Thyroid gland (tissue), 4 donors: Measurements from ENCODE around the gene ADAMTS13.

Source experiments
- CTCF ChIP-seq, 6 experiments: fragments of 200-600 bp in 3 of 6; fragments of 450-650 bp in 3 of 6; sonication (generic) in 3 of 6; IDR thresholded peaks; one replicate each; pipeline ENCODE4 v1.5.1; 2016 to 2019; ENCODE audit warnings: antibody characterized with exemption in 6 of 6, mild to moderate bottlenecking in 2 of 6, inconsistent platforms in 1 of 6, moderate library complexity in 1 of 6
- POLR2A ChIP-seq, 2 donors: fragments of 450-650 bp; IDR thresholded peaks; one replicate each; pipeline ENCODE4 v1.6.1; 2017; ENCODE audit warnings: antibody characterized with exemption in 2 of 2, mild to moderate bottlenecking in 2 of 2, moderate library complexity in 1 of 2

- TF ChIP-seq CTCF (IDR thresholded peaks at IDR 0.05) (no peak), POLR2A (IDR thresholded peaks at IDR 0.05) (no peak)
Measured at GRCh38 chr9:133472753-133473378, 50.7 kb downstream of the ADAMTS13 start.
